Nephron (organoid): ENCODE data around the gene KITLG.

Experiments used
- H3K27ac Mint-ChIP-seq, 3 experiments: 2 replicates each; pipeline ENCODE4 v1.8.0; 2020; ENCODE audit warnings: mixed read lengths in 3 of 3, mild to moderate bottlenecking in 2 of 3, moderate library complexity in 1 of 3
- H3K27me3 Mint-ChIP-seq: 2 replicates; pipeline ENCODE4 v1.8.0; 2021; ENCODE audit warnings: low read depth, mild to moderate bottlenecking, moderate library complexity, mixed read lengths
- H3K36me3 Mint-ChIP-seq: 2 replicates; pipeline ENCODE4 v1.8.0; 2020; ENCODE audit warnings: low read depth, mixed read lengths
- H3K4me1 Mint-ChIP-seq: 2 replicates; pipeline ENCODE4 v1.8.0; 2020; ENCODE audit warnings: mixed read lengths
- H3K4me3 Mint-ChIP-seq, 3 experiments: 2 replicates each; pipeline ENCODE4 v1.8.0; 2020; ENCODE audit warnings: mild to moderate bottlenecking in 3 of 3, mixed read lengths in 3 of 3, moderate library complexity in 2 of 3
- H3K9me3 Mint-ChIP-seq: 2 replicates; pipeline ENCODE4 v1.8.0; 2020; ENCODE audit warnings: mixed read lengths
- TF ChIP-seq, protein P1 (sequence below), 3 experiments: fragments of 200-600 bp; sonication (generic); IDR thresholded peaks; one replicate each; pipeline ENCODE4 v1.5.0; 2021; ENCODE audit warnings: antibody characterized with exemption in 3 of 3; ENCODE audit not compliant: unreplicated experiment in 3 of 3

The KITLG gene

GRCh38 chr12:88574278-88574677, 6.0 kb downstream of the KITLG start:
- H3K27ac Mint-ChIP-seq: no peak overlapping the region
- TF ChIP-seq, protein P1, sequence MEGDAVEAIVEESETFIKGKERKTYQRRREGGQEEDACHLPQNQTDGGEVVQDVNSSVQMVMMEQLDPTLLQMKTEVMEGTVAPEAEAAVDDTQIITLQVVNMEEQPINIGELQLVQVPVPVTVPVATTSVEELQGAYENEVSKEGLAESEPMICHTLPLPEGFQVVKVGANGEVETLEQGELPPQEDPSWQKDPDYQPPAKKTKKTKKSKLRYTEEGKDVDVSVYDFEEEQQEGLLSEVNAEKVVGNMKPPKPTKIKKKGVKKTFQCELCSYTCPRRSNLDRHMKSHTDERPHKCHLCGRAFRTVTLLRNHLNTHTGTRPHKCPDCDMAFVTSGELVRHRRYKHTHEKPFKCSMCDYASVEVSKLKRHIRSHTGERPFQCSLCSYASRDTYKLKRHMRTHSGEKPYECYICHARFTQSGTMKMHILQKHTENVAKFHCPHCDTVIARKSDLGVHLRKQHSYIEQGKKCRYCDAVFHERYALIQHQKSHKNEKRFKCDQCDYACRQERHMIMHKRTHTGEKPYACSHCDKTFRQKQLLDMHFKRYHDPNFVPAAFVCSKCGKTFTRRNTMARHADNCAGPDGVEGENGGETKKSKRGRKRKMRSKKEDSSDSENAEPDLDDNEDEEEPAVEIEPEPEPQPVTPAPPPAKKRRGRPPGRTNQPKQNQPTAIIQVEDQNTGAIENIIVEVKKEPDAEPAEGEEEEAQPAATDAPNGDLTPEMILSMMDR (IDR thresholded peaks at IDR 0.05; ENCODE audit: unreplicated experiment in 3 of 3): no peak
- peaks cover 64% of the 10 kb centered on the region for H3K27me3 Mint-ChIP-seq
- no peaks in the 10 kb centered on the region for H3K36me3 Mint-ChIP-seq
- H3K9me3 Mint-ChIP-seq: no peaks in the 10 kb centered on the region
- H3K4me3 Mint-ChIP-seq: no peak overlapping the region
- peaks cover 32% of the 10 kb centered on the region for H3K4me1 Mint-ChIP-seq

- peak overlapping the region in 1 of 3 experiments; percentile 26 for H3K27ac Mint-ChIP-seq
- TF ChIP-seq, protein P1 (IDR thresholded peaks at IDR 0.05; ENCODE audit: unreplicated experiment in 3 of 3): no peak
- no peak overlapping the region for H3K4me3 Mint-ChIP-seq
- H3K27me3 Mint-ChIP-seq: peaks cover 60% of the 10 kb centered on the region
- H3K36me3 Mint-ChIP-seq: no peaks in the 10 kb centered on the region
- no peaks in the 10 kb centered on the region for H3K9me3 Mint-ChIP-seq
- peaks cover 28% of the 10 kb centered on the region for H3K4me1 Mint-ChIP-seq
Observed at GRCh38 chr12:88573583-88573982, 6.7 kb downstream of the KITLG start.

DNA sequence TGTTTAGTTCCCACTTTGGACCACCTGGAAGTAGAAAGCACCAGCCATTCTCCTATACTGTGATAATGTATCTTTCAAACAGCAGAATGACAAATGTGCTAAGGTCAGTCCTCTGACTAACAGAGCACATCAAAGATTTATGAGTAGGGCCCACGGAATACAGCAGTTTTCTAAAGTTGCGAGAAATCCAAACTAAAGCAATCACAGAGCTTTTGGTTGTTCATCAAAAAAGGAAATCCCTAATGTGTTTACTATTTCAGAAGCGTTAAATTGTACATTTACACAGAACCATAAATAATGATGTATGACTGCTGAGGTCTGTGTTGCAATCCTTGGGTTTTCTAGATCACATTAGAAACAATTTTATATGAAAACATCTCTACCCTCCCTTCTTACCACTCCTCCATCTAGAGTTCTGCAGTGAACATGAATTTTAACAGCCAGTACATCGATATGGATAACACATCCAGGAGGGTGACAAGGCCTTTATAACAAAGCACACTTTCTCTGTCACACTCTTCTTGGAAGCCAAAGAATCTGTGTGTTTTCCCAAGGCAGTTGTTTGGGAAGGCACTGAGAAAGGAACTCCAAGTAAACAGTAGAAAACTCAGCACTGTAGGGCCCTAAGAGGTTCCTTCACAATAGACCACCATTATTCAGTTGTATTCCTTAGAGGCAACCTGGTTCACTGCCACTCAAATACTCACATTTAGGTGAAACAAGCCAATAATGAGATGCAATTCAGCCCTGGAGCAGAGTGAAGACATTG, 7.3 kb downstream of the KITLG start:
- Mint-ChIP-seq H3K36me3 (no peaks in the 10 kb centered on the region), H3K4me3 (no peak overlapping the region), H3K4me1 (peaks cover 24% of the 10 kb centered on the region), H3K27ac (peak overlapping the region in 2 of 3 experiments; percentile 26 to 38), H3K27me3 (peaks cover 56% of the 10 kb centered on the region), H3K9me3 (no peaks in the 10 kb centered on the region)
- TF ChIP-seq, protein P1 (IDR thresholded peaks at IDR 0.05; ENCODE audit: unreplicated experiment in 3 of 3): no peak

- H3K4me1 Mint-ChIP-seq: peaks cover 24% of the 10 kb centered on the region
- H3K9me3 Mint-ChIP-seq: no peaks in the 10 kb centered on the region
- no peaks in the 10 kb centered on the region for H3K36me3 Mint-ChIP-seq
- peaks cover 45% of the 10 kb centered on the region for H3K27me3 Mint-ChIP-seq
- H3K27ac Mint-ChIP-seq: no peak overlapping the region
- TF ChIP-seq, protein P1 (IDR thresholded peaks at IDR 0.05; ENCODE audit: unreplicated experiment in 3 of 3): no peak
- no peak overlapping the region for H3K4me3 Mint-ChIP-seq
Observed at GRCh38 chr12:88571543-88571942, 8.7 kb downstream of the KITLG start.

DNA sequence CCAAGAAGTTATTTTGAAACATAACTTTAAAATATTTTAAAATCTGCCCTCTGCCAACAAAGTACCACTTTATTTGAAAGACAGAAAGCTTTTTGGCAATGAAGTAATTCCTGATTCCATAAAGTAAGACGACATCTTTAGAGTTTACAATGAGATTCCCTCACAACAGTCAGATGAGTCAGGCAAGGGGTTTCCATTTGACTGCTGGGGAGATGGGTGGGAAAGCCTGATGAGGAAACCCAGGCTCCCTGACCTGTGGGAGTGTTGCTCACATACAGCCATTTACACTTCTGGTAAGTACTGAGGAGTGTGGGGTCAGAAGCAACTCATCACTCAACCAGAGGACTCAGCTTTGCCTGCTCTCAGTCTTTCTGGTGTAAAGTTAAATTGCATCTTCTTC, 10.2 kb downstream of the KITLG start:
- no peak overlapping the region for H3K4me3 Mint-ChIP-seq
- peaks cover 18% of the 10 kb centered on the region for H3K4me1 Mint-ChIP-seq
- no peak overlapping the region for H3K27ac Mint-ChIP-seq
- TF ChIP-seq, protein P1 (IDR thresholded peaks at IDR 0.05; ENCODE audit: unreplicated experiment in 3 of 3): no peak
- peaks cover 38% of the 10 kb centered on the region for H3K27me3 Mint-ChIP-seq
- no peaks in the 10 kb centered on the region for H3K9me3 Mint-ChIP-seq
- H3K36me3 Mint-ChIP-seq: no peaks in the 10 kb centered on the region

GRCh38 chr12:88566430-88566829, 13.8 kb downstream of the KITLG start:
- Mint-ChIP-seq H3K4me1 (peaks cover 6% of the 10 kb centered on the region), H3K9me3 (no peaks in the 10 kb centered on the region), H3K27me3 (peaks cover 18% of the 10 kb centered on the region), H3K27ac (no peak overlapping the region), H3K36me3 (no peaks in the 10 kb centered on the region), H3K4me3 (no peak overlapping the region)
- TF ChIP-seq, protein P1 (IDR thresholded peaks at IDR 0.05; ENCODE audit: unreplicated experiment in 3 of 3): no peak
